IgD-negative memory B cell (primary cell): ENCODE results near the gene POLR2F. TPM values are rescaled to one million over a fixed set of nuclear protein-coding genes. Genes with fewer than 3 reads are reported as not detected.

Experiments used
- H3K27ac Mint-ChIP-seq, 3 donors: one replicate each; pipeline ENCODE4 v1.8.0; 2020 to 2022; ENCODE audit warnings: mild to moderate bottlenecking in 3 of 3, mixed read lengths in 3 of 3, moderate library complexity in 1 of 3
- H3K27me3 Mint-ChIP-seq: one replicate; pipeline ENCODE4 v1.8.0; 2021; ENCODE audit warnings: mixed read lengths
- H3K36me3 Mint-ChIP-seq: one replicate; pipeline ENCODE4 v1.8.0; 2020; ENCODE audit warnings: mild to moderate bottlenecking, mixed read lengths
- H3K4me1 Mint-ChIP-seq, 3 donors: one replicate each; pipeline ENCODE4 v1.8.0; 2020 to 2022; ENCODE audit warnings: mixed read lengths in 3 of 3, mild to moderate bottlenecking in 1 of 3
- H3K4me3 Mint-ChIP-seq, 4 donors: one replicate each; pipeline ENCODE4 v1.8.0; 2020 to 2022; ENCODE audit warnings: mild to moderate bottlenecking in 4 of 4, mixed read lengths in 4 of 4, moderate library complexity in 3 of 4
- H3K9me3 Mint-ChIP-seq, 3 donors: one replicate each; pipeline ENCODE4 v1.8.0; 2020 to 2021; ENCODE audit warnings: mixed read lengths in 3 of 3, mild to moderate bottlenecking in 1 of 3
- polyA plus RNA-seq: library from polyadenylated mRNA; unstranded; fragments of 300-500 nt; fragmentation: Illumina TruSeq; gene quantifications from one replicate; pipeline ENCODE4 v1.2.3, GENCODE V29; 2021

The POLR2F gene
- 133 TPM for polyA plus RNA-seq

GRCh38 chr22:37953437-37954179 lies at the start of gene POLR2F, which contains the start of gene C22orf23:
Gene POLR2F, plus strand, starts transcription at chr22:37953699. Its CDS starts 89 bp downstream, at chr22:37953788.
Gene C22orf23, minus strand, starts transcription at chr22:37953601. Its CDS starts 452 bp downstream, at chr22:37953149.
- Mint-ChIP-seq H3K4me3 (peak within 1 kb of the TSS; percentile 94 to 100 (median 100)), H3K27ac (peak within 1 kb of the TSS; percentile 81 to 98 (median 83)), H3K4me1 (peaks cover 19 to 34% (median 26%) of the 10 kb centered on the region in 3 donors), H3K36me3 (peaks cover 3% of the 10 kb centered on the region), H3K9me3 (no peaks in the 10 kb centered on the region), H3K27me3 (peaks cover 12% of the 10 kb centered on the region)

DNA sequence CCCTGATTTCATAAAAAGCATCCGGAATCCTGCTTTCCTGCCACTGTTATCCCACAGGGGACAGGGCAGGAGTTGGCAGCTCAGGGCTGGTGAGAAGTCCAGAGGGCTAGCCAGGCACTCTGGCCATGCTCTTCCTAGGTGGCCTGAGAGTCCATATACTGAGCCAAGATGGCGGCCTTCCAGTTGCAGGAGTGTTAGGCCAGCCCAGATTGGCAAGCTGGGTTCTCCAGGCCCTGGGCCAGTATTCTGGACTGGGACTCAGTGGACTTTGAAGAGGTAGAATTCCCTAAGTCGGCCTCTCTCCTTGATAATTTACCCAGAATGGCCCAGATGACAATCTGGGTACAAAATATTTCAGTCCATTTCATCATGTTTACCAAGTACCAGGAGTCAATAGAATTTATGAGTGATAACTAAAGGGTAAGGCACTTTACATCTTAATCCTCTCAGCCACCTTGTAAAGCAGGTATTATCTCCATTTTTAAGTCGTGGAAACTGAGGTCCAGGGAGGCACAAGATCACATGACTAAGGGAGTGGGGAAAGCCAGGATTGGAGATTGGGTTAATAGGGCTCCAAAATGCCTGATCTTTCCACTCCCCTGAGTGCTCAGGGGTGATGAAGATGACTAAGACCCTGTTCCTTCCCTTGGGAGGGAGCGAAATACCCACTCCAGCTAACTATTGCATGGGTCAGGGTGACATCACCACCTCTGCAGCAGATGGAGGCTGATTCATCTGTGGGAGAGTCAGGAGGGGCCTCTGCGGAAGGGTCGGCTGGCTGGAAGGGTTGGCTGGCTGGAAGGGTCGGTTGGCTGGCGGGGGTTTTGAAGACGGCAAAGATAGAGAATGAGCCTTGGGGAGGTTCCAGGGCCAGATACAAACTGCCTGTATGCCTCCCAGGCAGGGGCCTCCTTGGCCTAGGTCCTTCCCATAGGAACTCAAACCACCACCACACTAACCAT lies 48.6 kb upstream of the POLR2F start:
- Mint-ChIP-seq H3K4me1 (peaks cover 9 to 22% (median 14%) of the 10 kb centered on the region in 3 donors), H3K27me3 (no peaks in the 10 kb centered on the region), H3K36me3 (peaks cover 6% of the 10 kb centered on the region), H3K4me3 (peak overlapping the region; percentile 72 to 92 (median 85)), H3K9me3 (no peaks in the 10 kb centered on the region), H3K27ac (peak overlapping the region in 1 of 3 donors; percentile 70)

DNA sequence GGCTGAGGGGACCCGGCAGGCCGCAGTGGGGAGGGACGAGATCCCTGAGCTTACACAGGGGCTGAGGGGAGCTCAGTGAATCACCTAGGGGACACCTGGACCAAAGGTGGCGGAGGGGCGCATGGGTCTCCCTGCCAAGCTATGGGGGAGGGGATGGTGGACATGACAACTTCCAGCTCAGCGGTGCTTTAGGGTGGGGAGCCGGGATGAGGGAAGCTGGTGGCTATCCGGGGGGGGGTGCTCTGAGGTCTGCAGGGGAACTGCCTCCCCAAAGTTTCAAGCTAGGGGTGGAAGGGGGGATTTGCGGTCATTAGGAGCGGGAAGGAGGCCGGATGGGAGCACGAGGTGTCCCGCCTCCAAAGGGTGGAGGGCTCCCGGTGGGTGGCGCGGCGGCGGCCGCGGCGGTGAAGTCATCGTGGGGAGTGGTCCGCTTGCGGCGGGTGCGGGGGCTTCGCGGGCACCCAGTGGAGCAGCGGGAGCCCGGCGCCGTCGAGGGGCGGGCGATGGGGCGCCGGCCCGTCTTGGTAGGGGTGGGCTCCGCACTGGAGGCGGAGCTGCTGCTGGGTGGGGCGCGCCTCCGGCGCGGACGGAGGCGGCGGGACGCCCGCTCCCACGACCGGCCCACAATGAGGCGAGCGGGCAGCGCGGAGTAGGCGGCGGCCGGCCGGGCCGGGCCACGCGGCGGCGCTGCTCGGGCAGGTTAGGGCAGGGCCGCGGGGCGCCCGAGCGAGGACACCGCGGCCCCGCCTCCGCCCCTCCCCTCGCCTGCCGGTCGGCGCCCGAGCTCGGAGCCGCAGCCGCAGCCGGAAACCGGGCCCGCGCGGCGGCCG lies 47.8 kb upstream of the POLR2F start, which contains the start of gene MICALL1:
TSS of gene MICALL1 (plus strand) at position 764 of the 830 bp plus-strand sequence. CDS start 126 bp downstream, outside the sequence.
- peak within 1 kb of the TSS; percentile 70 to 91 (median 82) for H3K27ac Mint-ChIP-seq
- H3K27me3 Mint-ChIP-seq = no peaks in the 10 kb centered on the region
- H3K4me3 Mint-ChIP-seq = peak within 1 kb of the TSS; percentile 78 to 95 (median 86)
- H3K4me1 Mint-ChIP-seq = peaks cover 9 to 24% (median 14%) of the 10 kb centered on the region in 3 donors
- no peaks in the 10 kb centered on the region for H3K9me3 Mint-ChIP-seq
- peaks cover 6% of the 10 kb centered on the region for H3K36me3 Mint-ChIP-seq

- Mint-ChIP-seq H3K36me3 (peaks cover 6% of the 10 kb centered on the region), H3K9me3 (no peaks in the 10 kb centered on the region), H3K4me3 (peak overlapping the region; percentile 57 to 95 (median 86)), H3K27me3 (no peaks in the 10 kb centered on the region), H3K27ac (peak overlapping the region; percentile 23 to 91 (median 82)), H3K4me1 (peaks cover 9 to 24% (median 14%) of the 10 kb centered on the region in 3 donors)
These were observed 47.0 kb upstream of the POLR2F start for GRCh38 chr22:37906364-37907008.

DNA sequence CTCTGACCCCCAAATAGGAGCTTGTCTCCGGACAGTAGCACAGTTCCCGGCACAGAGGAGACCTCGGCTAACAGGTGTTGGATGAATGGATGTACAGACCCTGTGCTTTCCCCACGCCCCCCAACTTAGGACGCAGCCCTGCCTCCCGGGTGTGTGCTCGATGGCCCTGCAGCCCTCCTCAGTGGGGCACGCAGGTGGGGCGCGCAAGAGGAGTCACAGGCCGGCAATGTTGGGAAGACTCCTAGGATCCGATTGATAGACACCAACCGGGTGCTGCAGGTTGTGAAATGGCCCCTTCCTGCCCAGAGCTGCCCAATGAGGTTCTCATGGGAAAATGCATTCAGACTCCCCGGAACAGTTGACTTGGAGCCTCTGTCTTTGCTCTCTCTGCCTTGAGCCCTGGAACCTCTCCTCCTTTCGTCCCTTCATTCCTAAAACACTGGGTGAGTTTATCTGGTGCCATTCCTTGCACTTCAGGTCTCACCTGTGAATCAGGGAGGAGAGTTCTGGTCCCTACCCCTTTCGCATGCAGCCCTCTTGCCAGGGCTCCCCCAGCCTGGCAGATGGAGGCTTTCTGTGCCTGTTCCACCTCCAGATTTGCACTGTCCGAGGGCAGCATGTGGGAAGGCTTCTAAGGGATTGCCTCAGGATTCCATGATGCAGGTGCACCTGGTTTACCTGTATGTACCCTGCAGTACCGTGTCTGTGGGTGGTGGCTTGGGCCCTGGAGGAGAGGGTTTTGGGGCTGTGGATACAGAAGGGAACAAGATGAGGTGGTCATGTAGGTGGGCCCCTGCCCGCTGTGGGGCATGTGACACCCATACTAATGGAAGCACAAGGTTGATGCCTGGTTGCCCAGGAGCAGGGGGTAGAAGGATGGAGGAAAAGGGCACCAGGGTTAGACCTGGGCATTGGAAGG lies 46.2 kb upstream of the POLR2F start:
- Mint-ChIP-seq H3K27ac (peak overlapping the region; percentile 23 to 91 (median 82)), H3K4me3 (peak overlapping the region; percentile 57 to 95 (median 86)), H3K27me3 (no peaks in the 10 kb centered on the region), H3K4me1 (peaks cover 9 to 24% (median 14%) of the 10 kb centered on the region in 3 donors), H3K9me3 (no peaks in the 10 kb centered on the region), H3K36me3 (peaks cover 7% of the 10 kb centered on the region)

DNA sequence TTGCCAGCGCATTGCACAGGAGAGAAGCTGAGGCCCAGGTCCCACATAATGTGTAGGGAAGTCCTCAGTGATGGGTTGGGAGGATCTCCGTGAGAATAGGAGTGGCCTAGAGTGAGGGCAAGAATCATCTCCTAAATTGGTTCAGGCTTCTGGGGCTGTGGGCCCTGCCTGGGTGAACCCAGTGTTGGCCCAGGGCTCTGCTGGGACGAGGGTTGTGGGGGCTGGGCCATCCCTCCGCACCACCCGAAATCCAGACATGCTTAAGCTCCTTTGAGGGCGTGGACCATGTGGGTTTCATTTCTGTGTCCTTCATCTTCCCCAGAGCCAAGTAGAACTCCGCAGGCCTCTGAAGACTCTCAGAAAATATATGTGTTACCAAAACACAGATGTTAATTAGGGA lies 43.7 kb upstream of the POLR2F start:
- H3K36me3 Mint-ChIP-seq = peaks cover 4% of the 10 kb centered on the region
- no peak overlapping the region for H3K4me3 Mint-ChIP-seq
- H3K4me1 Mint-ChIP-seq = peaks cover 9 to 24% (median 14%) of the 10 kb centered on the region in 3 donors
- no peaks in the 10 kb centered on the region for H3K27me3 Mint-ChIP-seq
- peak overlapping the region in 1 of 3 donors; percentile 67 for H3K27ac Mint-ChIP-seq
- no peaks in the 10 kb centered on the region for H3K9me3 Mint-ChIP-seq

- no peaks in the 10 kb centered on the region for H3K27me3 Mint-ChIP-seq
- H3K27ac Mint-ChIP-seq = no peak overlapping the region
- H3K4me1 Mint-ChIP-seq = peaks cover 5 to 19% (median 14%) of the 10 kb centered on the region in 3 donors
- peaks cover 4% of the 10 kb centered on the region for H3K36me3 Mint-ChIP-seq
- no peaks in the 10 kb centered on the region for H3K9me3 Mint-ChIP-seq
- H3K4me3 Mint-ChIP-seq = no peak overlapping the region
These were observed 42.4 kb upstream of the POLR2F start for GRCh38 chr22:37910890-37911672.

GRCh38 chr22:37911697-37912096 lies 41.8 kb upstream of the POLR2F start:
- Mint-ChIP-seq H3K27ac (peak overlapping the region in 1 of 3 donors; percentile 78), H3K36me3 (peaks cover 4% of the 10 kb centered on the region), H3K4me3 (peak overlapping the region in 1 of 4 donors; percentile 27), H3K27me3 (no peaks in the 10 kb centered on the region), H3K4me1 (peaks cover 5 to 19% (median 12%) of the 10 kb centered on the region in 3 donors), H3K9me3 (no peaks in the 10 kb centered on the region)

- H3K4me3 Mint-ChIP-seq = no peak overlapping the region
- H3K9me3 Mint-ChIP-seq = no peaks in the 10 kb centered on the region
- peaks cover 5 to 15% (median 10%) of the 10 kb centered on the region in 3 donors for H3K4me1 Mint-ChIP-seq
- H3K27me3 Mint-ChIP-seq = no peaks in the 10 kb centered on the region
- peaks cover 4% of the 10 kb centered on the region for H3K36me3 Mint-ChIP-seq
- peak overlapping the region in 1 of 3 donors; percentile 78 for H3K27ac Mint-ChIP-seq
These were observed 41.3 kb upstream of the POLR2F start for GRCh38 chr22:37912171-37912570.

DNA sequence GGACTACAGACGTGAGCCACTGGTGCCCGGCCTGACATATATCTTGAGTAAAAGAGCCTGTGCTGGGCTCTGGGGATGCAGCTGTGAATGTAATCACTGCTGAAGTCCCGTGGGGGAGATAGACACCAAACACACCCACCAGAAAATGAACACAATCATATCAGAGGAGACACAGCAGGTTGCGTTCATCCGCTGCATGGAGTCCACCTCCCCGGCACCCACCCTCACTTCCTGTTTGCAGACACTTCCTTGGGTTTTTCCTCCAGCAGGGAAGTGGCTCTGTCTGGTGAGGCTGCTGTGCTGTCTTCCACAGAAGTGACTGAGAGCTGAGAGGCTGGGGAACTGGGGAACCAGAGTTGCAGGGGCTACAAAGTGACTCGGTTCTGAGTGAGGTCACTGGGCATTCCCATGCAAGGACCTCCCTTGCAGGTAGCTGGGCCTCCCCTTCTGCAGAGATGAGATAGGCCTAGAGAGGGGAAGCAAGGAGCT lies 40.2 kb upstream of the POLR2F start:
- Mint-ChIP-seq H3K4me3 (peak overlapping the region in 1 of 4 donors; percentile 12), H3K9me3 (no peaks in the 10 kb centered on the region), H3K36me3 (peaks cover 3% of the 10 kb centered on the region), H3K27me3 (no peaks in the 10 kb centered on the region), H3K4me1 (peaks cover 0 to 13% (median 4%) of the 10 kb centered on the region in 3 donors), H3K27ac (peak overlapping the region in 1 of 3 donors; percentile 28)

- no peak overlapping the region for H3K4me3 Mint-ChIP-seq
- H3K27ac Mint-ChIP-seq = no peak overlapping the region
- peaks cover 6 to 12% (median 7%) of the 10 kb centered on the region in 3 donors for H3K4me1 Mint-ChIP-seq
- H3K36me3 Mint-ChIP-seq = peaks cover 7% of the 10 kb centered on the region
- H3K9me3 Mint-ChIP-seq = no peaks in the 10 kb centered on the region
- no peaks in the 10 kb centered on the region for H3K27me3 Mint-ChIP-seq
These were observed 37.2 kb upstream of the POLR2F start for GRCh38 chr22:37916311-37916710.
